NCI-H2227 (cell line): ENCODE measurements around the gene PRCP.
"Not testable (repeated sequence)": the region's sequence is repeated elsewhere in the genome, so short reads cannot be mapped to it uniquely, and the experiment has no call there.

Experiments
- DNase-seq: peaks from one replicate; lab custom pipeline; 2025; ENCODE audit not compliant: unreplicated experiment; lab: John Stamatoyannopoulos, UW

The PRCP gene

DNA sequence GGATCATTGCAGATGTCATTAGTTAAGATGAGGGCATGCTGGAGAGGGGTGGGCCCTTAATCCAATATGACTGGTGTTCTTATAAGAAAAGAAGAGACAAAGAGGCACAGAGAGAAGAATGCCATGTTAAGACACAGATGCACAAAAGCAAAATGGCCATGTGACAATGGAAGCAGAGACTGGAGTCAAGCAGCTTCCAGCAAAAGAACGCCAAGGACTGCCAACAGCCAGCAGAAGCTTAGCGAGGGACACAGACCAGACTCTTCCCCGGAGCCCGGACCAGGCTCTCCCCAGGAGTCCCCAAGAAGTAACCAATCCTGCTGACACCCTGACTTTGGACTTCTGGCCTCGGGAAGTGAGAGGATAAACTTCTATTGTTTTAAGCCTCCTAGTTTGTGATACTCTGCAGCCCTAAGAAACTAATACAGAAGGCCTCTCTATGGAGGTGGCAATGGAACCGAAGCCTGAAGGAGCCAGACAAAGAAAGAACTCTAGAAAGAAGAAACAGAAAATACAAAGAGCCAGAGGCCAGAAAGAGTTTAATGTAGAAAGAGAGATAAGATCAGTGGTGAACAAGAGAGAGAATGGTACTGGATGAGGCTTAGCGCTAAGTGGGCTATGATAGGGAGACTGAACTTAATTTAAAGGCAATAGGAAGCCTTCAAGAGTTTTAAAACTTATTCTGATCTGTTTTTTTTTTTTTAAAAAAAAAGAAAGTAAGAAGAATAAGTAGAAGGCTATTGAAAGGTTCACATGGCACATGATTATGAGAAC lies 27.7 kb downstream of the PRCP start:
- no peak for DNase-seq

DNA sequence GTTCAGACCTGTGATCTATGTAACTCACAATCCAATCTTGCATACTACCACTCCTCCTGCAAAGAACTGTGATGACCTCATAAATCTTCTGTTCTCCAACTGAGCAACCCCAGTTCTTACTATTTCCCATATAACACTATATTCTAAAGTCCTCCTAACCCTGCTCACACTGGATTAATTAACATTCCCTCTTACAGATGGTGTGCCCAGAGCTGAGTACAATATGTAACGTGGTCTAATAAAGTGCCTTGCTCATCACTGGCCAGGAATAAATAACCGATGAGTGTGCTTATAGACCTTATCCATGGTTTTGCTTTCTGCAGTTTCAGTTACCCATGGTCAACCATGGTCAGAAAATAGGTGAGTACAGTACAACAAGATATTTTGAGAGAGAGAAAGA lies 28.6 kb downstream of the PRCP start:
- DNase-seq, result no peak

DNA sequence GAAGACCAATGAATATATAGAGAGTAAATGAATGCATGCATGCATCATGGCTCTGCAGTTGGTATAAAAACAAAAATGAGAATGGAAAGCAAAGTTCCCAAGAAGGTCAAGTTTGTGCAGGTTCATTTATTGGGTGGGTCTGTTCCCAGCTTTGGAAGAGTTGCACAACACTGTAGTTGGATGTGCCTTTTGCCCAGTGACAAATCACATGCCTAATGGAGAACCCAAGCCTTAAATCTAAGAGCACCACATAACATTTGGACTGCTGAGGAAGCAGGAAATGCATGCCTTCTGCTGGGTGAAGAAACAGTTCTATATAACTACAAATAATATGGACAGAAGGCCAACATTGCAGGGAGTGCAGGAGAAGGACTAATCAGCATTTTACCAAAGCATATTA lies 30.6 kb downstream of the PRCP start:
- no peak for DNase-seq

DNA sequence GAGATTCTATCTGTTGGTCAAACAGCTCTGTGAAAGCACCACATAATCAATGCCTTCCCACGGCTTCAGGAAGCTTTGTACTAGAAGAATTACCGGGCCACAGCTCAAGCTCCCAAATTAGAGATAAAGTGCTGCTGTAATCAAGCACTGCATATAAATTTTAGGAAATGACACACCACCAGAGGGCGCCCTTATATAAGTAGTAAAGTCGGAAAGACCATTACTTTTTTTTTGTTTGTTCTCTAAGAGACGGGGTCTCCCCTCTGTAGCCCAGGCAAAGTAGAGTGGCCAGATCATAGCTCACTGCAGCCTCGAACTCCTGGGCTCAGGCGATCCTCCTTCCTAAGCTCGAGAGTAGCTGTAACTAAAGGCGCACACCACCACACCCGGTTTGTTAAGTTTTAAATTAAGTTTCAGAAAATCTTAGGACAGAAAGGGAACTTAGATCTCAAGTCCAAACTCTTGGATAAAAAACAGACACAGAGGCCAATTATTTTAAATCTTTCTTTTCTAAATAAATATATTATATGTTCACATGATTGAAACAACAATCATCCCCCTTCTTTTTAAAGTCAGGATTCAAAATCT lies 32.6 kb downstream of the PRCP start:
- peak; percentile 78 for DNase-seq

DNA sequence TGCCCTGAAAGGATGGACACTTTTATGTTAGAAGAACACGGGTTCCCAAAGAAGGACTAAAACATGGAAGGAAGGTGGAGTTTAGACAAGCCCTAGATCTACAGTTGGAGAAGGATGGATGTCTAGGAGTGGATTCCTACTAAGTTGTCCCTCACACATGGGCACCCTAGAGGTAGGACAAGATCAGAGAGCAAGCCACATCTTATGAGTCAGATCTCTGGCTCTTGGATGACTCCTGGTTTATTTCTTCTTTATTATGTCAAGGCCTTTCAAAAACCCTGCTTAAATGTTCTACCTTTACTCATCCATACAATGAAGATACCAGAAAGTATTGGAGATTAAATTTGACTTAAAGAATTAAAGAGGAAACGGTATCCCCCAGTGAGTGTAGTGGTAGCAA lies 34.4 kb downstream of the PRCP start:
- no peak for DNase-seq

DNA sequence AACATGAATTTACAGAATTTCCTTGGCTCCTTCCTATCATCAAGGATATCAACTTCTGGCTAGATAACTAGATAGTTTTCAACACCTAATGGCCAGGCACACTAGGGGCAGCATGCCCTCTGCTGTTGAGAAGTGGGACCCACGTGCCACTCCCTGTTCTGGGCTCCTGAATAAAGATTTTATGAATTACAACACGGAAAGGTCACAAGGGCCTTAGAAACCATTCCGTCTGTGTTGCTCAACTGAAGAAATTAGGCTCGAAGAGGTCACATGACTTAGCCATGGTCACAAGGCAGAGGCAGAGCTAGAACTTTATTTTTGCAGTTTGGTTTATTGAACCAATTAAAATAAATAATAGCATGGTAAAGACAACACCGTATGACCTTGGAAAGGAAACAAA lies 36.0 kb downstream of the PRCP start:
- DNase-seq, result peak; percentile 20

DNA sequence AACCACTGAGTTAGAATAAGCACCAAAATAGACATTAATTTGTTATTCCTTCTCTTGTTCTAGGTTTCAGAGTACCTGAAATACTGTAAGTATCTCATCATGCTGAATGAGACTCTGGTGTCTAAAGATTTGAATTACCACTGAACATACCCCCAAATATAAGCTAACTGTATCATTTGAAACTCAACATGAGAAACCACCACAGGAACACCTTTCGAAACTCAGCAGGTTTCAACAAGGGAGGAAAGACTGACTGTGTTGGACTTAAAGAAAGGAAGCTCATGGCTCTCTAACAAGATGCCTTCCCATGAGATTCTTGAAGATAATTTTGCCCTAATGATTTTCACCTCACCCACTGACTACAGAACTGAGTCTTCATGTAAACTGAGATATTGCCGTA lies 37.0 kb downstream of the PRCP start:
- no peak for DNase-seq

DNA sequence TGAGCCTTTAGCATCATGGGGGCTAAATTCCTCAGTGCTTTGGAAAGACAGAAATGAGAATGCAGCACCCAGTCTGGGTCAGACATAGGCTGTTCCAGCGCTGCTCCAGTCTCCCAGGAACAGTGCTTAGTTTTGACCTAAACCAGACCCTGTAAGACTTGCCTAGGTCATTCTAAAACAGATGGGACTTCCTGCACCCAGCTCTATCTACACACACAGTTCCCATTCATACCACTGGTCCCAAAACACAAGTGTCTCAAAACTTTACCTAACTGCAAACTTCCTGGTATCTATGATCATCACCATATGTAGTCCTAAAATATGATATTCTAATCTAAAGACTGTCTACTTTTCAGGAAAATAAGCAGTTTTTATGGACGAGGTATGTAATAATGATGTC lies 37.9 kb downstream of the PRCP start:
- no peak for DNase-seq

DNA sequence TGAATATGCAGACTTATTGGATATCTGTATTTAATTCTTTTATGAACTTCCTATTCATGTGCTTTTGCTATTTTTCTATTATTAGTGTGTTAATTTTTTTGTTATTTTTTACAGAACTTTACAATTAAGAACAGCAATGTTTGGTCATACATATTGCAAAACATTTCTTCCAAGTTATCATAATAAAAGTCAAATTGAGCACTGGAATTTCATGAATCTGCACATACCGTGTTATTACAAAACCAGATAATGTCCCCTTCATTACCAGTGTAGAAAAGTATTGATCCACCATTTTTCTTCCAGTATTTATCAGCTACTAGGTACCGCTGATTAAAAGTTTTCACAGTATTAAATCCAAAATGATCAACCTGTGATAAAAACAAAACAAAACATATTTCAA lies 40.5 kb downstream of the PRCP start:
- no peak for DNase-seq

DNA sequence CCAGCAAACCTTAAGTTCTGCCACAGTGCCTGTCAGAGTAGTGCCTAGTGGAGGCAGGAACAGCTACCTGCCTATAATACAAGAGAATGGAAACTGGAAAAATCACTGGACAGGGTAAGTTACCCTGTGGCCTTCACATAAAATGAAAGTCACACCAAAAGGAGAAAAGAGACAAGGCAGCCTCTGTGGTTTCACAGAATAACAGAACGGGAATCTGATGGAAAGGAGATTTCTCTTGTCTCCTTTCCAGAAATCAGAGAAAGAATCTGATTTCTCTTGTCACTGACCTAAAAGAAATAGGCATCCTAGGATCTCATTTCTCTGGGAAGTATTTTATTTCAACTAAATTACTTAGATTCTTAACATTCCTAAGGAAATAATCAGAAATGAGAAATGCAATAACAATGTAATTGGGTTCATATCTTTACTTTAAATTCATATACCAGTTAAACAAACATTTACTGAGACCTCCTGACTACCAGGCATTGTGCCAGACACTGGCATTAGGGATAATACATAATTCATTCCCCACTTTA lies 41.6 kb downstream of the PRCP start:
- DNase-seq, result no peak

DNA sequence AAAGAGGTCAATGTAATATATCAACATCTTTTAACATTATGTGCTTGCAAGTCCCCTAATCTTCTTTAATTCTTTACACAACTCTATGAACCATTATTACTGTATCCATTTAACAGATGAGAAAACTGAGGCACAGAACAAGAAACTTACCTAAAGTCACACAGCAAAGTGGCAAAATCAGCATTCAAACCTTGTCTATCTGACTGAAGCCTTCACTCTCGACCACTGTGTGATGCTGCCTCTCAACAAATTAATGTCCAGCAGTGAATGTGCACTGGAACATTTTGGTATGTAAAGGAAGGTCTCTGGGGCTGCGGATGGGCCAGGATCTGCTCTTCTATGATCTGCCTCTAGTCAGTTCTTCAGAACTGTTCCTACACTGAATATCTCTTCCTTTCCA lies 42.1 kb downstream of the PRCP start:
- DNase-seq, result no peak

DNA sequence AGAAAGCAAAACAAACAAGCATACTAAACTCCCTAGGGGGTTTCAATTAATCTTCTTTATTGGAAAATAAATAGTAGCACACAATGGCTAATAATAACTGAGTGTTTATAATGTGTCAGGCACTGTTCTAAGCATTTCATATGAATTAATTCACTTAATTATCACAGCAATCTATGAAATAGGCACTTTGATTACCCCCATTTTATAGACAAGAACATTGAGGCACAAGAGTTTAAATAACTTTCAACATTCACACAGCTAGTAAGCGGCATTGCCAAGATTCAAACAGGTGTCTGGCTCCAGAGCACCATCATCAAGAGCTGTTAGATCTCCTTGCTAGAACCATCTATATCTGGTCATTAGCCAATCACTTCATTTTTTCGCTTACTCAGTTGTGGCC lies 43.1 kb downstream of the PRCP start:
- no peak for DNase-seq

DNA sequence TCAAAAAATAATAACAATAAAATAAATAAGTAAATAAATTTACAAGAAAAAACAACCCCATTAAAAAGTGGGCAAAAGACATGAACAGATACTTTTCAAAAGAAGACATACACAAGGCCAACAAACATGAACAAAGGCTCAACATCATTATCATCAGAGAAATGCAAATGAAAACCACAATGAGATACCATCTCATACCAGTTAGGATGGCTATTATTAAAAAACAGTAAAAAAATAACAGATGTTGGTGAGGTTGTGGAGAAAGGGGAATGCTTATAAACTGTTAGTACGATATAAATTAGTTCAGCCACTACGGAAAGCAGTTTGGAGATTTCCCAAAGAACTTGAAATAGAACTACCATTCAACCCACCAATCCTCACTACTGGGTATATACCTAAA lies 44.6 kb downstream of the PRCP start:
- DNase-seq, result no peak

DNA sequence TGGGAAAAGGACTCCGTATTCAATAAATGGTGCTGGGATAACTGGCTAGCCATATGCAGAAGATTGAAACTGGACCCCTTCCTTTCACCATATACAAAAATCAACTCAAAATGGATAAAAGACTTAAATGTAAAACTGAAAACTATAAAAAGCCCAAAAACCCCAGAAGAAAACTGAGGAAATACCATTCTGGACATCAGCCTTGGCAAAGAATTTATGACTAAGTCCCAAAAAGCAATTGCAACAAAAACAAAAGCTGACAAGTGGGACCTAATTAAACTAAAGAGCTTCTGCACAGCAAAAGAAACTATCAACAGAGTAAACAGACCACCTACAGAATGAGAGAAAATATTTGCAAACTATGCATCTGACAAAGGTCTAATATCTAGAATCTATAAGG lies 45.3 kb downstream of the PRCP start:
- DNase-seq, result not testable (repeated sequence)

DNA sequence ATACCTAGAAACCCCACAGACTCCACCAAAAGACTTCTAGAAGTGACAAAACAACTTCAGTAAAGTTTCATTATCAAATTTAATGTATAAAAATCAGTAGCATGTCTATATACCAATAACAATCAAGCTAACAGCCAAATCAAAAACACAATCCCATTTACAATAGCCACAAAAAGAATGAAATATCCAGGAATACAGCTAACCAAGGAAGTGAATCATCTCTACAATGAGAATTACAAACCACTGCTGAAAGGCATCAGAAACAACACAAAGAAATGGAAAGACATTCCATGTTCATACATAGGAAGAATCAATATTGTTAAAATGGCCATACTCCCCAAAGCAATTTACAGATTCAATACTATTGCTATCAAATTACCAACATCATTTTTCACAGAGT lies 46.0 kb downstream of the PRCP start:
- DNase-seq, result no peak

DNA sequence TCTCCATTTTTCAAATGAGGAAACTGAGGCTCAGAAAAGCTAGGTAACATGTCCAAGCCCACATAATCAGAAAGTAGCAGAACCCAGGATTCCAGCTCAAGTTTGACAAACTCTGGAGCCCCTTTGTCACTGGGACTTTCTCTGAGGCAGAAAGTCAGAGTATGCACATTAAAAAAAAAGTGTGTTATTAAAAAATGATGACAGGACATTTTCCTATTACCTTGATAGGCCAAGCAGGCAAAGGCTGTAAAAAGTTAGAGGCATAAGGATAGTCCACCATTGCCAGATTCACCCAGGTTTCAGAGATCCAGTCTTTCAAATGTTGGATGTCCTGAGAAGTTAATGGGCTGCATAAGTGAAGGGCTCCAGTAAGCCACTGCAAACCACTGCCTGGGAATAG lies 51.4 kb downstream of the PRCP start:
- DNase-seq, result no peak

DNA sequence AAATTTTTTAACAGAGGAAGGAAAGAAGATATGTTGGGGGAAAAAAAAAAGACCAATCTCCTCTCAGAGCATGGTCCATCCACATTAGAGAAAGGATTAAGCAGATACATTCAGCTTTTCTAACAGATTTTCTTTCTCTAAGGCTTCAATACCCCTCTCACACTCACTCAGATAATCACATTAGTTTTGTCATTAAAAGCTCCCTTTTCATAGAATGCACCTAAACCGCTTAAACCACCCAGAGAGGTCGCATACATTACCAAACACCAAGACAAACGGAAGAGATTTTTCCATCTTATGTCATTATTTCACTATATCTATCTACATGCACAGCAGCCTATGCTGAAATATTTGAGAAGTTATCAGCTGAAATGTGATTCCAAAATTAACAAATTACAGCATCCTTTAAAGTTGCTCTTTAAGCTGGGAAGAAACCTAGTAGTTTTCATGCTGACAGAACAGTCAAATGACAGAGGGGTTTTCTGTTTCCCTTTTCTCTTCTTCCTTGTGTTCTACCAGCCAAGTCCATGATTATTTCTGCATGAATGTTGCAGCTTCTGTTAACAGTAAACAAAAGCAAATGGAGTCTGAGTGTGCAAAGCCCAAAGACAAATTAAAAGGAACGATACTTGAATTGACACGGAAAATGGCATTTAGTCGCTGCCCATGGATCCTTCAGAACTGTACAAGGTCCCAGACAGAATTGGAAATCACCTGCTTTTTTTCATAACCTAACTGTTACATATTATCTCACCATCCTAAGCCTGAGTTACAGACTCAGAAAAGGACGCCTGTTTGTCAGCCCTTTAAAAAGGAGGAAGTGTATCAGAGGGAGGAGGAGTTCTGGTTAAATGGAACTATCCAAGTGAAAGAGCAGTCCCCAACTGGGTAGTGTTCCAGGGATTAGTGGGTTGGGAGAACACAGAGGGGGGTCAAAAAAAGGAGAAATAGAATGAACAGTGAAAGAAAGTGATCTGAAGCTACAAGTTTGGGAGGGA lies 54.6 kb downstream of the PRCP start:
- no peak for DNase-seq

DNA sequence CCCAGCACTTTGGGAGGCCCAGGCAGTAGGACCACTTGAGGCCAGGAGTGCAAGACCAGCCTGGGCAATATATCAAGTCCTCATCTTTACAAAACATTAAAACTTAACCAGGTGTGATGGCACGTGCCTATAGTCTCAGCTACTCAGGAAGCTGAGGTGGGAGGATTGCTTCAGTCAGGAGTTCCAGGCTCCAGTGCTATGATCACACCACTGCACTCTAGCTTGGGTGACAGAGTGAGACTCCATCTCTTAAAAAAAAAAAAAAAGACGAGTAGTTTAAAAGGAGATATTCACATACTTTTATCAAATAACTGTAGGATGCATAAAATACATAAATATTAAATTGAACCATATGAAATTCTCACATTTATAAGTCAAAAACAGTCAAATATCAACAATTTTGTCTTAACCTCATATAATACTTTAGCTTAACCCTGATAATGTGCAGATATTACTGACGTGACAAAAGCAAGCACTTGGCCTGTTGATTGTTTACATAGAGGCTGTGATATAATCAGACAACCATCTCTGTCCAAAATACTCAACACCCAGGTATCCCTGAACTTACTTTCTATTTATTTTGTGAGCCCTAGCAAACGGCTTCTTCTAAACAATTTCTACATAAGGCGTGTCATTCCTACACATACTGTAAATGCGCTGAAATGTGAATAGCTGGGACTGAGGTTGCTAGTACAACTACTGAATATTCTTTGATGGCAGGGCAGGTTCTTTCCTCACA lies 57.0 kb downstream of the PRCP start:
- no peak for DNase-seq

DNA sequence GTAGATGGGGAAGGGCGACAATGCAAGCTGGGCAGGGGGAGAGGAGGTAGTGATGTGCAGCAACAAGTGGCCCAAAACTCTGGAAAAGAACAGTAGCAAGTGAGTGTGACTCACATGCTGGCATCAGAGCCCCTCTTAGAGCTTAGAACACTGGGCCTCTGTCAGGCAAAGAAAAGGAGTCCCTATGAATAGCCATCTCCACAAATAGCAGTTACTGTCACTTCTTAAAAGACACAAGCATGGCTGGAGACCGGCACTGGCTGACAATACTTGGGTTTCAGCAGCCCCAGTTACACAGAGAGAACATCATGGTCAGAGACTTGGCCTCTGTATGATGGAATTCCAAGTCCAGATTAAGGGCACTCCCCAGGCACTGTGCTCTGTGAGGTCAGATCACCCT lies 58.2 kb downstream of the PRCP start:
- no peak for DNase-seq

DNA sequence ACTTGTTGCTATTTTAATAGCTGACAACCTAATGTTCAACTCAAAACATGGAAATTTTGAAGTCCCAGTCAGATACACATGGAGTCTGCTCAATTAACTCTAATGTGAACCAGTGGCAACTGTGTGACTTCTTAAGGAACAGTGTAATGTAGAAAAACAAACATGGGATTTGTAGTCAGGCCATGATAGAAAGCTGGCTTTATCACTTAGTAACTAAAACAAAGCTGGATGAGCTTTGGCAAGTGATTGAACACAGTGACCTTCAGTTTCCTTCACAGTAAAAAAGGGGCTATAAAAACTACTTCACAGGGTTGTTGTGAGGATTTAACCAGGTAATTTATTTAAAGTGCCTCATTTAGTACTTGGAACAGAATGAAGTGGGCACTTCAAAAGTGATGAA lies 62.6 kb downstream of the PRCP start:
- no peak for DNase-seq

DNA sequence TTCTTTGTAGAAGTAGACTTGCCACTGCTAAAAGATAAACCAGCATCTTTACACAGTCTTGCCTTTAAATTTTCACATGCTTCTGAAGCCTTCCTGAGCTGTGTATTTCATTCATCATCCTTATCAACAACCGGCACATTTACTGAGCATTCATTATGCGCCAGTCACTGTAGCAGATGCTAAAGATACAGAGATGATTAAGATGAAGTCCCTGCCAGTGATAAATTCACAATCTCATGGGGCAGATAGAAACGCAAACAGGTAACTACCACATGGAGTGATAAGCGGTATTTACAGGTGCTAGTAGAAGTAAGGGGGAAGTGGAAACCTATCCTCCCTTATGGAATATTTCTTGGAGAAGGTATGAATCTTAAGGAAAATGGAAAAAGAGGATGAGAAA lies 67.2 kb downstream of the PRCP start:
- no peak for DNase-seq
